ENCODE results near the gene SLC4A11.

DNA sequence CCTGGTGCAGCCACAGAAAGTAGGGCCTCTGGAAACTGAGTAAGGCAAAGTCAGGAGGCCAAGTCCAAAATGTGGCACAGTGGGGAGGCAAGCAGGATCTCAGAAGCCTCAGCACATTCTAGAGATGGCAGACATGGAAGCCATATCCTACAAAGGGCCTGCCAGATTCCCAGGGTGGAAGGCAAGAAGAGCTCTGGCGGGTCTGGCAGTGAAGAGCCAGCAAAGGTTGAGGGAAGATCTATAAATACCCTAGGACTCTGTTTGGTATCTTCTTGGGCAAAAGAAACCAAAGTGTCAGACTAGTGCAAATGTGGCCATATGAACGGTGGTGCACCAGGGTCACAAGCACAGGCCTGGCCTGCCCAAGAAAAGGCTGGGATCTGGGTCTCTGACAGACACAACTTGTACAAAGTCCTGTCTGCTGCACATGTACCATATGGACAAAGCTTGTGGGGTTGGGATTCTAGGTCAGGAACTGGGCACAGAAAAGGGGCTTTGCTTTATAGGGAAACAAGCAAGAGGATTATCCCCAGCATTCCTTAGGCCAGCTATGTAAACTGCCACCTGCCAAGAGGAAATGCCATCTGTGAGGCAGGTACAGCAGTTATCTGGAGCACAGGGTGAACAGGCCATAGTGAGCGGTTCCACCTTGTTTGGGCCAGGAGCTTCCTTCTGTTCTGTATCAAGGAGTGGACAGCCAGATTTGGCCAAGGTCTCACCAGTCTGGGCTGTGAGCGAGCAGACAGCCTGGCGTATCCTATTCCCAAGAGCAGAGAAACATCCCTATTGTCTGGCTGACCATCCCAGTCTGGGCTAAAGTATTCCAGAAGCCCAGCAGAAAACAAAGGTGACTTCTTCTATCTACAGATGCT, 36.3 kb upstream of the SLC4A11 start:
- TF ChIP-seq, protein P1, sequence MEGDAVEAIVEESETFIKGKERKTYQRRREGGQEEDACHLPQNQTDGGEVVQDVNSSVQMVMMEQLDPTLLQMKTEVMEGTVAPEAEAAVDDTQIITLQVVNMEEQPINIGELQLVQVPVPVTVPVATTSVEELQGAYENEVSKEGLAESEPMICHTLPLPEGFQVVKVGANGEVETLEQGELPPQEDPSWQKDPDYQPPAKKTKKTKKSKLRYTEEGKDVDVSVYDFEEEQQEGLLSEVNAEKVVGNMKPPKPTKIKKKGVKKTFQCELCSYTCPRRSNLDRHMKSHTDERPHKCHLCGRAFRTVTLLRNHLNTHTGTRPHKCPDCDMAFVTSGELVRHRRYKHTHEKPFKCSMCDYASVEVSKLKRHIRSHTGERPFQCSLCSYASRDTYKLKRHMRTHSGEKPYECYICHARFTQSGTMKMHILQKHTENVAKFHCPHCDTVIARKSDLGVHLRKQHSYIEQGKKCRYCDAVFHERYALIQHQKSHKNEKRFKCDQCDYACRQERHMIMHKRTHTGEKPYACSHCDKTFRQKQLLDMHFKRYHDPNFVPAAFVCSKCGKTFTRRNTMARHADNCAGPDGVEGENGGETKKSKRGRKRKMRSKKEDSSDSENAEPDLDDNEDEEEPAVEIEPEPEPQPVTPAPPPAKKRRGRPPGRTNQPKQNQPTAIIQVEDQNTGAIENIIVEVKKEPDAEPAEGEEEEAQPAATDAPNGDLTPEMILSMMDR (IDR thresholded peaks at IDR 0.05; ENCODE audit: low read depth, low read length): no peak
- no peak for TF ChIP-seq EZH2phosphoT487 (IDR thresholded peaks at IDR 0.05; ENCODE audit: low read depth)
